IMR-90 (cell line): Measurements from ENCODE around the gene CGA.

Source experiments
- CEBPB ChIP-seq: IDR thresholded peaks from 2 replicates; pipeline ENCODE4 v1.6.1; 2012; ENCODE audit warnings: low read depth, low read length, improper control_type of control experiment
- CHD1 ChIP-seq: IDR thresholded peaks from 2 replicates; pipeline ENCODE4 v1.6.1; 2012; ENCODE audit warnings: low read depth, low read length, improper control_type of control experiment
- CTCF ChIP-seq: conservative IDR thresholded peaks from 2 replicates; pipeline ENCODE4 v1.5.1; 2012; ENCODE audit warnings: mild to moderate bottlenecking, low read depth, low read length, improper control_type of control experiment
- FOS ChIP-seq: fragments of 150-350 bp; IDR thresholded peaks from 2 replicates; pipeline ENCODE4 v1.6.1; 2016; ENCODE audit warnings: low read depth, low read length
- MAFK ChIP-seq: IDR thresholded peaks from 2 replicates; pipeline ENCODE4 v1.6.1; 2012; ENCODE audit warnings: low read depth, low read length, improper control_type of control experiment
- MAZ ChIP-seq: IDR thresholded peaks from 2 replicates; pipeline ENCODE4 v1.6.1; 2012; ENCODE audit warnings: low read depth, mild to moderate bottlenecking, low read length, improper control_type of control experiment, moderate library complexity, borderline replicate concordance
- MXI1 ChIP-seq: IDR thresholded peaks from 2 replicates; pipeline ENCODE4 v1.6.1; 2012; ENCODE audit warnings: low read depth, mild to moderate bottlenecking, low read length, moderate library complexity, borderline replicate concordance
- POLR2A ChIP-seq: IDR thresholded peaks from 2 replicates; pipeline ENCODE4 v1.6.1; 2012; ENCODE audit warnings: mild to moderate bottlenecking, low read depth, low read length
- RAD21 ChIP-seq: IDR thresholded peaks from 2 replicates; pipeline ENCODE4 v1.6.1; 2012; ENCODE audit warnings: low read length, improper control_type of control experiment
- SMC3 ChIP-seq: fragments of 150-350 bp; IDR thresholded peaks from 2 replicates; pipeline ENCODE4 v1.6.1; 2016; ENCODE audit warnings: low read depth, mild to moderate bottlenecking, antibody characterized with exemption, low read length, moderate library complexity
- TF ChIP-seq, protein P1 (sequence below): fragments of 150-350 bp; IDR thresholded peaks from 2 replicates; pipeline ENCODE4 v1.6.1; 2017; ENCODE audit warnings: mild to moderate bottlenecking, antibody characterized with exemption, low read length, low read depth

DNA sequence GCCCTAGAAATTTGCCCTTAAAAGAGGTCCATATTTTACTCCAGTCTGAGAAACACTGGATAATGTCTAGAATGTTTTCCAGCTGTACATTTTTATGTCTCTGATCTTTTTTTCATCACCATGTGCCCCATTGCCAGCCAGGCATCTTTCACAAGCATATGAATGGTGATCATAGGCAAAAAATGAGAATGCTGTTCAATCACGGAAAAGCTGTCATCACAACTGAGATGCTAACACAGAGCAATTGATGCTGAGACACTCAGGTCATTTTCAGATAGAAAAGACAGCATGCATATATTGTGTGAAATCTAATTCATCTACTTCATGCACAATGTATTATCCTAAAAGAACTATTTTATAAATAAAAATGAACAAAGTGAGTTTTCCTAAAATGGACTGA lies 41.6 kb downstream of the CGA start:
- TF ChIP-seq POLR2A: no peak
- TF ChIP-seq CTCF: no peak
- TF ChIP-seq SMC3: no peak
- TF ChIP-seq CEBPB: no peak
- TF ChIP-seq MXI1: no peak
- TF ChIP-seq FOS: no peak
- TF ChIP-seq, protein P1, sequence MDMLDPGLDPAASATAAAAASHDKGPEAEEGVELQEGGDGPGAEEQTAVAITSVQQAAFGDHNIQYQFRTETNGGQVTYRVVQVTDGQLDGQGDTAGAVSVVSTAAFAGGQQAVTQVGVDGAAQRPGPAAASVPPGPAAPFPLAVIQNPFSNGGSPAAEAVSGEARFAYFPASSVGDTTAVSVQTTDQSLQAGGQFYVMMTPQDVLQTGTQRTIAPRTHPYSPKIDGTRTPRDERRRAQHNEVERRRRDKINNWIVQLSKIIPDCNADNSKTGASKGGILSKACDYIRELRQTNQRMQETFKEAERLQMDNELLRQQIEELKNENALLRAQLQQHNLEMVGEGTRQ: no peak
- TF ChIP-seq CHD1: no peak
- TF ChIP-seq MAZ: no peak
- no peak for TF ChIP-seq RAD21
- TF ChIP-seq MAFK: no peak
